ENCODE data around the gene EPS8L2. TPM values are rescaled to one million over a fixed set of nuclear protein-coding genes. Genes with fewer than 3 reads are reported as not detected.

The EPS8L2 gene
- total and polyA plus RNA-seq, 2 of the 13 experiments (the other 11 are each of a cell fraction or from before 2014, with no cell fraction given) = 89.3 to 416 TPM

DNA sequence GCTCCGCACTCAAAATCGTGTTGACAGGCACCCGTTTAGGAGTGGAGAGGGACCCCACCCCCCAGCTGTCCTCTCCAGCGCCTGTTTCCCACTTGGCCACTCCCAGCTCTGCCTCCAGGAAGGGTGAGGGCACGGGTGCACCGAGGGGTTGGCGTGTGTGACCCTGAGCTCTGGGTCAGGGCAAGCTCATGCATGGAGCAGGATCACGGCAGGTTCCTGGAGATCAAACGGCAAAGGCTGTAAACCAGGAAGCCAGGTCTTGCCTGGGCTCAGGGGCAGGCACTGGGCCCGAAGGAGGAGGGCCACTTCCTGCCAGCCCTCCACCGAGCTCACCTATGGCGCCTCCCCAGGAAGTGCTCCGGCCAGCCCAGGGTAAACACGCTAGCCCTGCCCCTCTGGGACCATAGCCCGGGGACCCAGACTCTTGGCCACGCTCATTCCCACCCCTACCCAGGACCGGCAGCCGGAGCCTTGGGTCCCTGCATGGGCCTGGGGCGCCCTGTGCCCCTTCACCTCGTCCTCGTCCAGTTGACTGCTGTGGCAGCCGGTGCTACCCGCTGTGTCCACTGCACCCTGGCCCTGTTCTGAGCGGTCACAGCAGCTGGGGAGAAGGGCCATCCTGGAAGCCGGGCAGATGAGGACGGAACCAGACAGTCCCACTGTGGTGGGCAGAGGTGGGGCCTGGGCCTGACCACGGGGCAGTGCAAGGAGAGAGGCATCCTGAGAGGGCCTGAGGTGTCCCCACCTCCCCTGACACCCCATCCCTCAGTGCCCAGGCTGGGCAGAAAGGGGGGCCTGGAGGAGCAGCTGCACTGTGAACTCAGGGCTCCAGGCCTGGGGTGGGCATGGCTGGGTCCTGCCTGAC is 1.0 kb upstream of the EPS8L2 start (continued):
- 0 out of 2 replicates have a peak, but pooled peaks have one; percentile 15 for TF ChIP-seq PCBP1 (IDR thresholded peaks at IDR 0.05; ENCODE audit: borderline replicate concordance, low read depth, low read length)
- 0 out of 2 replicates have a peak, but pooled peaks have one; percentile 43 for TF ChIP-seq MIER2 (CRISPR knock-in tag; IDR thresholded peaks at IDR 0.05)
- TF ChIP-seq BRCA1 (CRISPR knock-in tag; IDR thresholded peaks at IDR 0.05) = peak; percentile 90
- TF ChIP-seq, protein P1, sequence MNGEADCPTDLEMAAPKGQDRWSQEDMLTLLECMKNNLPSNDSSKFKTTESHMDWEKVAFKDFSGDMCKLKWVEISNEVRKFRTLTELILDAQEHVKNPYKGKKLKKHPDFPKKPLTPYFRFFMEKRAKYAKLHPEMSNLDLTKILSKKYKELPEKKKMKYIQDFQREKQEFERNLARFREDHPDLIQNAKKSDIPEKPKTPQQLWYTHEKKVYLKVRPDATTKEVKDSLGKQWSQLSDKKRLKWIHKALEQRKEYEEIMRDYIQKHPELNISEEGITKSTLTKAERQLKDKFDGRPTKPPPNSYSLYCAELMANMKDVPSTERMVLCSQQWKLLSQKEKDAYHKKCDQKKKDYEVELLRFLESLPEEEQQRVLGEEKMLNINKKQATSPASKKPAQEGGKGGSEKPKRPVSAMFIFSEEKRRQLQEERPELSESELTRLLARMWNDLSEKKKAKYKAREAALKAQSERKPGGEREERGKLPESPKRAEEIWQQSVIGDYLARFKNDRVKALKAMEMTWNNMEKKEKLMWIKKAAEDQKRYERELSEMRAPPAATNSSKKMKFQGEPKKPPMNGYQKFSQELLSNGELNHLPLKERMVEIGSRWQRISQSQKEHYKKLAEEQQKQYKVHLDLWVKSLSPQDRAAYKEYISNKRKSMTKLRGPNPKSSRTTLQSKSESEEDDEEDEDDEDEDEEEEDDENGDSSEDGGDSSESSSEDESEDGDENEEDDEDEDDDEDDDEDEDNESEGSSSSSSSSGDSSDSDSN (CRISPR knock-in tag; IDR thresholded peaks at IDR 0.05) = peak; percentile 96
- TF ChIP-seq NFKBIZ (CRISPR knock-in tag; IDR thresholded peaks at IDR 0.05) = peak; percentile 73; the same call in 1 of the 2 replicates
- TF ChIP-seq, protein P2, sequence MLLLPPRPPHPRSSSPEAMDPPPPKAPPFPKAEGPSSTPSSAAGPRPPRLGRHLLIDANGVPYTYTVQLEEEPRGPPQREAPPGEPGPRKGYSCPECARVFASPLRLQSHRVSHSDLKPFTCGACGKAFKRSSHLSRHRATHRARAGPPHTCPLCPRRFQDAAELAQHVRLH (CRISPR knock-in tag; IDR thresholded peaks at IDR 0.05; ENCODE audit: borderline replicate concordance, low read depth) = peak; percentile 75; the same call in 1 of the 2 replicates
- TF ChIP-seq, protein P3, sequence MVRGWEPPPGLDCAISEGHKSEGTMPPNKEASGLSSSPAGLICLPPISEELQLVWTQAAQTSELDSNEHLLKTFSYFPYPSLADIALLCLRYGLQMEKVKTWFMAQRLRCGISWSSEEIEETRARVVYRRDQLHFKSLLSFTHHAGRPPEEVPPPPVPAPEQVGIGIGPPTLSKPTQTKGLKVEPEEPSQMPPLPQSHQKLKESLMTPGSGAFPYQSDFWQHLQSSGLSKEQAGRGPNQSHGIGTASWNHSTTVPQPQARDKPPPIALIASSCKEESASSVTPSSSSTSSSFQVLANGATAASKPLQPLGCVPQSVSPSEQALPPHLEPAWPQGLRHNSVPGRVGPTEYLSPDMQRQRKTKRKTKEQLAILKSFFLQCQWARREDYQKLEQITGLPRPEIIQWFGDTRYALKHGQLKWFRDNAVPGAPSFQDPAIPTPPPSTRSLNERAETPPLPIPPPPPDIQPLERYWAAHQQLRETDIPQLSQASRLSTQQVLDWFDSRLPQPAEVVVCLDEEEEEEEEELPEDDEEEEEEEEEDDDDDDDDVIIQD (CRISPR knock-in tag; IDR thresholded peaks at IDR 0.05; ENCODE audit: low read depth) = peak; percentile 74; the same call in 1 of the 2 replicates
- no peak for TF ChIP-seq ZKSCAN5 (CRISPR knock-in tag; IDR thresholded peaks at IDR 0.05)
- no peak for TF ChIP-seq NR2F2 (IDR thresholded peaks at IDR 0.05; ENCODE audit: borderline replicate concordance, low read depth)
- 0 out of 2 replicates have a peak, but pooled peaks have one; percentile 23 for TF ChIP-seq JUND (CRISPR knock-in tag; IDR thresholded peaks at IDR 0.05)
- TF ChIP-seq TBL1XR1 (IDR thresholded peaks at IDR 0.05; ENCODE audit: borderline replicate concordance, low read length, partially characterized antibody) = peak; percentile 77
- peak; percentile 17; the same call in 1 of the 2 replicates for TF ChIP-seq KLF6 (CRISPR knock-in tag; IDR thresholded peaks at IDR 0.05)
- TF ChIP-seq SP4 (CRISPR knock-in tag; IDR thresholded peaks at IDR 0.05) = peak; percentile 47; the same call in 1 of the 2 replicates
- TF ChIP-seq GATAD2A (CRISPR knock-in tag; IDR thresholded peaks at IDR 0.05) = peak; percentile 89
- peak; percentile 43; the same call in 1 of the 2 replicates for TF ChIP-seq ZNF441 (CRISPR knock-in tag; IDR thresholded peaks at IDR 0.05; ENCODE audit: borderline replicate concordance)
- TF ChIP-seq MBD4 (IDR thresholded peaks at IDR 0.05; ENCODE audit: borderline replicate concordance, low read length) = no peak
- peak; percentile 95 for TF ChIP-seq HOXD1 (CRISPR knock-in tag; IDR thresholded peaks at IDR 0.05)
- TF ChIP-seq KDM3A (CRISPR knock-in tag; IDR thresholded peaks at IDR 0.05; ENCODE audit: low read depth) = no peak
- TF ChIP-seq HDAC1 (CRISPR knock-in tag; IDR thresholded peaks at IDR 0.05) = peak; percentile 91
- TF ChIP-seq ZSCAN12 (CRISPR knock-in tag; IDR thresholded peaks at IDR 0.05) = peak; percentile 84; the same call in 1 of the 2 replicates
- TF ChIP-seq, protein P4, sequence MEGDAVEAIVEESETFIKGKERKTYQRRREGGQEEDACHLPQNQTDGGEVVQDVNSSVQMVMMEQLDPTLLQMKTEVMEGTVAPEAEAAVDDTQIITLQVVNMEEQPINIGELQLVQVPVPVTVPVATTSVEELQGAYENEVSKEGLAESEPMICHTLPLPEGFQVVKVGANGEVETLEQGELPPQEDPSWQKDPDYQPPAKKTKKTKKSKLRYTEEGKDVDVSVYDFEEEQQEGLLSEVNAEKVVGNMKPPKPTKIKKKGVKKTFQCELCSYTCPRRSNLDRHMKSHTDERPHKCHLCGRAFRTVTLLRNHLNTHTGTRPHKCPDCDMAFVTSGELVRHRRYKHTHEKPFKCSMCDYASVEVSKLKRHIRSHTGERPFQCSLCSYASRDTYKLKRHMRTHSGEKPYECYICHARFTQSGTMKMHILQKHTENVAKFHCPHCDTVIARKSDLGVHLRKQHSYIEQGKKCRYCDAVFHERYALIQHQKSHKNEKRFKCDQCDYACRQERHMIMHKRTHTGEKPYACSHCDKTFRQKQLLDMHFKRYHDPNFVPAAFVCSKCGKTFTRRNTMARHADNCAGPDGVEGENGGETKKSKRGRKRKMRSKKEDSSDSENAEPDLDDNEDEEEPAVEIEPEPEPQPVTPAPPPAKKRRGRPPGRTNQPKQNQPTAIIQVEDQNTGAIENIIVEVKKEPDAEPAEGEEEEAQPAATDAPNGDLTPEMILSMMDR (CRISPR knock-in tag; IDR thresholded peaks at IDR 0.05) = peak; percentile 54
- peak; percentile 98 for TF ChIP-seq ELF1 (CRISPR knock-in tag; IDR thresholded peaks at IDR 0.05)
- peak; percentile 57; the same call in 1 of the 2 replicates for TF ChIP-seq NAIF1 (CRISPR knock-in tag; IDR thresholded peaks at IDR 0.05; ENCODE audit: borderline replicate concordance)

Measured in HepG2 (cell line).